ENCODE data around the gene NOP53. TPM values are rescaled to one million over a fixed set of nuclear protein-coding genes. Genes with fewer than 3 reads are reported as not detected.

NOP53 gene
- total and polyA plus RNA-seq, 2 of the 13 experiments (the other 11 are each of a cell fraction or from before 2014, with no cell fraction given) = 53.9 to 141 TPM

- no peak for TF ChIP-seq ATAD3A (CRISPR knock-in tag; IDR thresholded peaks at IDR 0.05)
- peak; percentile 82 for TF ChIP-seq AGO2 (optimal IDR thresholded peaks at IDR 0.05; ENCODE audit: low read depth, low read length)
- no peak for TF ChIP-seq TRIM24 (CRISPR knock-in tag; IDR thresholded peaks at IDR 0.05)
- TF ChIP-seq HCFC1 (IDR thresholded peaks at IDR 0.05; ENCODE audit: low read depth, low read length) = peak; percentile 89
- TF ChIP-seq HHEX (CRISPR knock-in tag; IDR thresholded peaks at IDR 0.05) = no peak
- TF ChIP-seq ZNF430 (CRISPR knock-in tag; IDR thresholded peaks at IDR 0.05) = 0 out of 2 replicates have a peak, but pooled peaks have one; percentile 61
- no peak for TF ChIP-seq CBX2 (IDR thresholded peaks at IDR 0.05; ENCODE audit: low read depth, low read length)
- TF ChIP-seq CBX2 (CRISPR knock-in tag; IDR thresholded peaks at IDR 0.05; ENCODE audit: low read depth) = no peak
- TF ChIP-seq CHCHD3 (CRISPR knock-in tag; IDR thresholded peaks at IDR 0.05) = no peak
- no peak for TF ChIP-seq ATM (IDR thresholded peaks at IDR 0.05; ENCODE audit: borderline replicate concordance)
- no peak for TF ChIP-seq HDAC6 (IDR thresholded peaks at IDR 0.05; ENCODE audit: low read depth, low read length)
- TF ChIP-seq, protein P1, sequence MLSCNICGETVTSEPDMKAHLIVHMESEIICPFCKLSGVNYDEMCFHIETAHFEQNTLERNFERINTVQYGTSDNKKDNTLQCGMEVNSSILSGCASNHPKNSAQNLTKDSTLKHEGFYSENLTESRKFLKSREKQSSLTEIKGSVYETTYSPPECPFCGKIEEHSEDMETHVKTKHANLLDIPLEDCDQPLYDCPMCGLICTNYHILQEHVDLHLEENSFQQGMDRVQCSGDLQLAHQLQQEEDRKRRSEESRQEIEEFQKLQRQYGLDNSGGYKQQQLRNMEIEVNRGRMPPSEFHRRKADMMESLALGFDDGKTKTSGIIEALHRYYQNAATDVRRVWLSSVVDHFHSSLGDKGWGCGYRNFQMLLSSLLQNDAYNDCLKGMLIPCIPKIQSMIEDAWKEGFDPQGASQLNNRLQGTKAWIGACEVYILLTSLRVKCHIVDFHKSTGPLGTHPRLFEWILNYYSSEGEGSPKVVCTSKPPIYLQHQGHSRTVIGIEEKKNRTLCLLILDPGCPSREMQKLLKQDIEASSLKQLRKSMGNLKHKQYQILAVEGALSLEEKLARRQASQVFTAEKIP (CRISPR knock-in tag; IDR thresholded peaks at IDR 0.05; ENCODE audit: borderline replicate concordance) = no peak
- peak; percentile 91 for TF ChIP-seq GMEB1 (CRISPR knock-in tag; IDR thresholded peaks at IDR 0.05; ENCODE audit: borderline replicate concordance)
- TF ChIP-seq XRCC5 (optimal IDR thresholded peaks at IDR 0.05; ENCODE audit: low read length) = peak; percentile 59
- TF ChIP-seq XBP1 (CRISPR knock-in tag; IDR thresholded peaks at IDR 0.05) = no peak
- TF ChIP-seq, protein P2, sequence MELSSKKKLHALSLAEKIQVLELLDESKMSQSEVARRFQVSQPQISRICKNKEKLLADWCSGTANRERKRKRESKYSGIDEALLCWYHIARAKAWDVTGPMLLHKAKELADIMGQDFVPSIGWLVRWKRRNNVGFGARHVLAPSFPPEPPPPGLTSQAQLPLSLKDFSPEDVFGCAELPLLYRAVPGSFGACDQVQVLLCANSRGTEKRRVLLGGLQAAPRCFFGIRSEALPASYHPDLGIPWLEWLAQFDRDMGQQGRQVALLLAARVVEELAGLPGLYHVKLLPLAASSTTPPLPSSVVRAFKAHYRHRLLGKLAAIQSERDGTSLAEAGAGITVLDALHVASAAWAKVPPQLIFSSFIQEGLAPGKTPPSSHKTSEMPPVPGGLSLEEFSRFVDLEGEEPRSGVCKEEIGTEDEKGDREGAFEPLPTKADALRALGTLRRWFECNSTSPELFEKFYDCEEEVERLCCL (CRISPR knock-in tag; IDR thresholded peaks at IDR 0.05; ENCODE audit: borderline replicate concordance) = no peak
- TF ChIP-seq NBN (conservative IDR thresholded peaks at IDR 0.05) = no peak
- 0 out of 2 replicates have a peak, but pooled peaks have one; percentile 39 for TF ChIP-seq CCDC6 (CRISPR knock-in tag; IDR thresholded peaks at IDR 0.05)
- 0 out of 2 replicates have a peak, but pooled peaks have one; percentile 68 for TF ChIP-seq ZFAT (CRISPR knock-in tag; conservative IDR thresholded peaks at IDR 0.05)
- TF ChIP-seq, protein P3, sequence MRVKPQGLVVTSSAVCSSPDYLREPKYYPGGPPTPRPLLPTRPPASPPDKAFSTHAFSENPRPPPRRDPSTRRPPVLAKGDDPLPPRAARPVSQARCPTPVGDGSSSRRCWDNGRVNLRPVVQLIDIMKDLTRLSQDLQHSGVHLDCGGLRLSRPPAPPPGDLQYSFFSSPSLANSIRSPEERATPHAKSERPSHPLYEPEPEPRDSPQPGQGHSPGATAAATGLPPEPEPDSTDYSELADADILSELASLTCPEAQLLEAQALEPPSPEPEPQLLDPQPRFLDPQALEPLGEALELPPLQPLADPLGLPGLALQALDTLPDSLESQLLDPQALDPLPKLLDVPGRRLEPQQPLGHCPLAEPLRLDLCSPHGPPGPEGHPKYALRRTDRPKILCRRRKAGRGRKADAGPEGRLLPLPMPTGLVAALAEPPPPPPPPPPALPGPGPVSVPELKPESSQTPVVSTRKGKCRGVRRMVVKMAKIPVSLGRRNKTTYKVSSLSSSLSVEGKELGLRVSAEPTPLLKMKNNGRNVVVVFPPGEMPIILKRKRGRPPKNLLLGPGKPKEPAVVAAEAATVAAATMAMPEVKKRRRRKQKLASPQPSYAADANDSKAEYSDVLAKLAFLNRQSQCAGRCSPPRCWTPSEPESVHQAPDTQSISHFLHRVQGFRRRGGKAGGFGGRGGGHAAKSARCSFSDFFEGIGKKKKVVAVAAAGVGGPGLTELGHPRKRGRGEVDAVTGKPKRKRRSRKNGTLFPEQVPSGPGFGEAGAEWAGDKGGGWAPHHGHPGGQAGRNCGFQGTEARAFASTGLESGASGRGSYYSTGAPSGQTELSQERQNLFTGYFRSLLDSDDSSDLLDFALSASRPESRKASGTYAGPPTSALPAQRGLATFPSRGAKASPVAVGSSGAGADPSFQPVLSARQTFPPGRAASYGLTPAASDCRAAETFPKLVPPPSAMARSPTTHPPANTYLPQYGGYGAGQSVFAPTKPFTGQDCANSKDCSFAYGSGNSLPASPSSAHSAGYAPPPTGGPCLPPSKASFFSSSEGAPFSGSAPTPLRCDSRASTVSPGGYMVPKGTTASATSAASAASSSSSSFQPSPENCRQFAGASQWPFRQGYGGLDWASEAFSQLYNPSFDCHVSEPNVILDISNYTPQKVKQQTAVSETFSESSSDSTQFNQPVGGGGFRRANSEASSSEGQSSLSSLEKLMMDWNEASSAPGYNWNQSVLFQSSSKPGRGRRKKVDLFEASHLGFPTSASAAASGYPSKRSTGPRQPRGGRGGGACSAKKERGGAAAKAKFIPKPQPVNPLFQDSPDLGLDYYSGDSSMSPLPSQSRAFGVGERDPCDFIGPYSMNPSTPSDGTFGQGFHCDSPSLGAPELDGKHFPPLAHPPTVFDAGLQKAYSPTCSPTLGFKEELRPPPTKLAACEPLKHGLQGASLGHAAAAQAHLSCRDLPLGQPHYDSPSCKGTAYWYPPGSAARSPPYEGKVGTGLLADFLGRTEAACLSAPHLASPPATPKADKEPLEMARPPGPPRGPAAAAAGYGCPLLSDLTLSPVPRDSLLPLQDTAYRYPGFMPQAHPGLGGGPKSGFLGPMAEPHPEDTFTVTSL (CRISPR knock-in tag; IDR thresholded peaks at IDR 0.05; ENCODE audit: borderline replicate concordance) = peak; percentile 42; the same call in 1 of the 2 replicates
These were observed at the start of gene NOP53 (continued) for GRCh38 chr19:47745010-47745901.
